ENCODE data around the gene ASPRV1. TPM values are rescaled to one million over a fixed set of nuclear protein-coding genes. Genes with fewer than 3 reads are reported as not detected.
A peak's percentile ranks its signal among the peaks of the same experiment; 100 is the strongest.

Gene ASPRV1
- total and polyA plus RNA-seq, 11 donors, result 0.28 to 1.4 (median 0.58) TPM; not detected in 1

- no peak for TF ChIP-seq POLR2A (IDR thresholded peaks at IDR 0.05)
- TF ChIP-seq, protein P1, sequence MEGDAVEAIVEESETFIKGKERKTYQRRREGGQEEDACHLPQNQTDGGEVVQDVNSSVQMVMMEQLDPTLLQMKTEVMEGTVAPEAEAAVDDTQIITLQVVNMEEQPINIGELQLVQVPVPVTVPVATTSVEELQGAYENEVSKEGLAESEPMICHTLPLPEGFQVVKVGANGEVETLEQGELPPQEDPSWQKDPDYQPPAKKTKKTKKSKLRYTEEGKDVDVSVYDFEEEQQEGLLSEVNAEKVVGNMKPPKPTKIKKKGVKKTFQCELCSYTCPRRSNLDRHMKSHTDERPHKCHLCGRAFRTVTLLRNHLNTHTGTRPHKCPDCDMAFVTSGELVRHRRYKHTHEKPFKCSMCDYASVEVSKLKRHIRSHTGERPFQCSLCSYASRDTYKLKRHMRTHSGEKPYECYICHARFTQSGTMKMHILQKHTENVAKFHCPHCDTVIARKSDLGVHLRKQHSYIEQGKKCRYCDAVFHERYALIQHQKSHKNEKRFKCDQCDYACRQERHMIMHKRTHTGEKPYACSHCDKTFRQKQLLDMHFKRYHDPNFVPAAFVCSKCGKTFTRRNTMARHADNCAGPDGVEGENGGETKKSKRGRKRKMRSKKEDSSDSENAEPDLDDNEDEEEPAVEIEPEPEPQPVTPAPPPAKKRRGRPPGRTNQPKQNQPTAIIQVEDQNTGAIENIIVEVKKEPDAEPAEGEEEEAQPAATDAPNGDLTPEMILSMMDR (IDR thresholded peaks at IDR 0.05), result no peak
- intact Hi-C loops (cut with DNase I), result no loop called here
- Histone ChIP-seq H3K9me3 (no peaks in the 10 kb centered on the region), H3K4me1 (peaks cover 0 to 55% (median 11%) of the 10 kb centered on the region in 12 donors), H3K36me3 (peaks cover 0 to 51% (median 44%) of the 10 kb centered on the region in 9 donors), H3K27ac (peak overlapping the region in 3 of 12 donors; percentile 3 to 79 (median 14)), H3K4me3 (no peak overlapping the region), H3K27me3 (no peaks in the 10 kb centered on the region)
- peak in 1 of 5 donors; percentile 57 for DNase-seq
- ATAC-seq, result peak in 3 of 4 donors; percentile 71 to 86 (median 85)
- WGBS, 4 donors, result 56 to 67% (median 66%) methylated on average over 4 of the region's 4 CpGs
Observed at GRCh38 chr2:69933839-69934613, 27.4 kb downstream of the ASPRV1 start.

DNA sequence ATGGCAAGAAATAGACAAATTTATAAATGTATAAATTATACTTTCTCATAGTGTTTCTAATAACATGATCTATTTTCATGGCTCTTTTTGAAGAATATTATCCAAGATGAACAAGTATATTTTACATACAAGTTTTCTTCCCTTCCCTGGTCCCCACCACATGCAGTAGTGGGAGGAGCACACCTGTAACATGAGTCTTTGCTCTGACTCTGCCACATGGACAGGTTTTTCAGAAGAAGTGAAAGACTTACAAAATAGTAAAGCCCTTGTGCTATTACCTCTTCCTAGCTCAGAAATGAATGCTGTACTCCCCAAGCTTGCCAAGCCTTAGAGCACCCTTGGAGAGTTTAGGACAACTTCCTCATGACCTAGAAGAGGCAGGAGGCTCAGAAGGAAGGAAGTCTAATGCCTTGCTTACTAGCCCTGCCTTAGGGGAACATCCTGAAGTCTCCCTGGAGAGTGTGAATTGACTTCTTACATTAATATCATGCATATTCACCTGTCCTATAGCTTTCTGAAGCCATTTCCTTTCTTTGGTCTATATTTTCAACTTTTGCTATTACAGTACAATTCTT, 28.1 kb downstream of the ASPRV1 start:
- Histone ChIP-seq H3K36me3 (peaks cover 0 to 51% (median 37%) of the 10 kb centered on the region in 9 donors), H3K27me3 (no peaks in the 10 kb centered on the region), H3K9me3 (no peaks in the 10 kb centered on the region), H3K4me3 (no peak overlapping the region), H3K4me1 (peaks cover 0 to 60% (median 11%) of the 10 kb centered on the region in 12 donors), H3K27ac (peak overlapping the region in 2 of 12 donors; percentile 3 to 79)
- ATAC-seq (peak; percentile 55 to 80 (median 56)), DNase-seq (no peak)
- TF ChIP-seq, protein P1 (IDR thresholded peaks at IDR 0.05), result no peak
- intact Hi-C loops (cut with DNase I), result no loop called here

DNA sequence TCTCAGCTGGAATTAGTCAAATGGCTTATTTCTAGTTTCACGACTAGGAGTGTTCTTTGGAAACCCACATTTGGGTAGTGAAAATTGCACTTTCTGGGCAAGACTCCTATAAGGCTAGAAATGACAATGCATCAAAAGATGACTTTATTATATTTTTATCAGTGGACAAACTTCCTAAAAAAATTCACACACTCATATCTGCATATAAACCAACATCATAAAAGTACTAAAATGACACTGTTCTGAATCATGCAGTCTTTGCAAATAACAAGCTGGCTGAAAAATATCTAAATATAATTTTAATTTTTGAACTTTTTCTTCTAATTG, 28.9 kb downstream of the ASPRV1 start:
- H3K4me1 ChIP-seq, result peaks cover 0 to 60% (median 11%) of the 10 kb centered on the region in 12 donors
- ATAC-seq (no peak), DNase-seq (no peak)
- no peak overlapping the region for H3K4me3 ChIP-seq
- H3K27ac ChIP-seq, result peak overlapping the region in 1 of 12 donors; percentile 61
- WGBS, 4 donors, result 88 to 97% (median 92%) methylated on average over 1 of the region's 1 CpG
- peaks cover 0 to 48% (median 33%) of the 10 kb centered on the region in 9 donors for H3K36me3 ChIP-seq
- intact Hi-C loops (cut with DNase I), result no loop called here
- H3K27me3 ChIP-seq, result no peaks in the 10 kb centered on the region
- no peaks in the 10 kb centered on the region for H3K9me3 ChIP-seq
- TF ChIP-seq POLR2A (IDR thresholded peaks at IDR 0.05), result no peak
- TF ChIP-seq, protein P1 (IDR thresholded peaks at IDR 0.05), result no peak

- ATAC-seq (no peak), DNase-seq (no peak)
- peak overlapping the region in 1 of 12 donors; percentile 61 for H3K27ac ChIP-seq
- 87 to 96% (median 88%) methylated on average over 7 of the region's 7 CpGs for WGBS, 4 donors
- no peaks in the 10 kb centered on the region for H3K9me3 ChIP-seq
- peaks cover 0 to 63% (median 11%) of the 10 kb centered on the region in 12 donors for H3K4me1 ChIP-seq
- no peak overlapping the region for H3K4me3 ChIP-seq
- peaks cover 0 to 48% (median 31%) of the 10 kb centered on the region in 9 donors for H3K36me3 ChIP-seq
- no peaks in the 10 kb centered on the region for H3K27me3 ChIP-seq
- intact Hi-C loops (cut with DNase I), result no loop called here
- no peak for TF ChIP-seq POLR2A (IDR thresholded peaks at IDR 0.05)
- TF ChIP-seq, protein P1 (IDR thresholded peaks at IDR 0.05), result no peak
Observed at GRCh38 chr2:69931832-69932595, 29.4 kb downstream of the ASPRV1 start.
